Epidermal melanocyte (primary cell): ENCODE results near the gene ESR1.
A peak's percentile ranks its signal among the peaks of the same experiment; 100 is the strongest.

Experiments
- DNase-seq: peaks from one replicate; pipeline ENCODE4 v3.0.0; 2011; ENCODE audit warnings: low spot score; ENCODE audit not compliant: insufficient read length

The ESR1 gene

DNA sequence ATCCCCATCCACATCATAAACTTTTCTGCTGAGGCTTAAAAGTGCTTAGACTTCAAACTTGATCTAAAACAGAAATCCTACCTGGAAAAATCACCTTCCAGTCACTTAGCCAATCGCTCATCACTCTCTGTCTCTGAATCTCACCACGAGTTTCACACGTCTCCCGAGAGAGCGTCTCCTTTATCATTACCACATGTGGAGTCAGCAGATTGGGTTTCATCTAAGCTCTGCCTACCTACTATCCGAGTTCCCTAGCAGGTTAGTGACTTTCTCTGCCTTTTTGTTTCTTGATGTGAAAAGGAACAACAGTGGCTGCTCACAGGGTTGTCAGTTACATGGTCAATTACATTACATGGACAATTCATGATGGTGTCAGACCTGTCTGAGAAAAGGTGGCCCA is 286.2 kb downstream of the ESR1 start:
- no peak for DNase-seq

DNA sequence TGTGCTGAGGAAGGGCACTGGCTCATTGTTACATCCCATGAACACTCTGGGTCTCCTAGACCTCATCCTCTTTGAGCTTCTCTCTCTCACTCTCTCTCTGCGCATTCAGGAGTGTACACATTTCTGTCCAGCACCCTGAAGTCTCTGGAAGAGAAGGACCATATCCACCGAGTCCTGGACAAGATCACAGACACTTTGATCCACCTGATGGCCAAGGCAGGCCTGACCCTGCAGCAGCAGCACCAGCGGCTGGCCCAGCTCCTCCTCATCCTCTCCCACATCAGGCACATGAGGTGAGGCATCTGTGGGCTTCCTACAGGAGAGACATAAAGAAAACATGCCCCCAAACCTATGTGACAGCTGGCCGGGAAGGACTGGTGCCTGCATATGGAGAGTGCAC is 286.8 kb downstream of the ESR1 start:
- no peak for DNase-seq

DNA sequence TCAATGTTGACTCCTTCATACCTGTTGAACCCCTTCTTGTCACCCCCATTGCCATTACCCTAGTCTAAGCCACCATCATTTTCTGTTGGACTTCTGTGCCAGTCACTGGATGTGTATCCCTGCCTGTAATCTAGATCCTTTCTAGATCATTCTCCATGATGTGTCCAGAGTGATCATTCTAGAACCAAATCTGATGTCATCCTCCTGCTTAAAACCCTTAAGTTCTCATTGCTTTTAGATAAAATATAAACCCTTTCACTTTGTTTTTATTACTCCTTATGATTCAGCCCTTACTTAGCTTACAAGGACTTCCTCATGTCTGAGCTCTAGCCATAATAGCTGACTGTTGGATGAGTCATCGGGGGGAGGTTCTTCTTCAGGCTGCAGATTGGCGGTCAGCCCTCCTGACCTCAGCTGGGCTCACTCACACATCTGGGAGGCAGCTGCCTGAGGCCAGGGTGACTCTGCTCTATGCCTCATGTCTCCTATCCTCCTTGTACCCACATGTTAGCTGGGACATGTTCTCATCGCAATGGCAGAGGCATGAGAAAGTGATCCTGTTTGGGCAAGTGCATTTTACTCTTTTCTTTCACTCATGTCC is 287.6 kb downstream of the ESR1 start:
- DNase-seq = peak; percentile 73

DNA sequence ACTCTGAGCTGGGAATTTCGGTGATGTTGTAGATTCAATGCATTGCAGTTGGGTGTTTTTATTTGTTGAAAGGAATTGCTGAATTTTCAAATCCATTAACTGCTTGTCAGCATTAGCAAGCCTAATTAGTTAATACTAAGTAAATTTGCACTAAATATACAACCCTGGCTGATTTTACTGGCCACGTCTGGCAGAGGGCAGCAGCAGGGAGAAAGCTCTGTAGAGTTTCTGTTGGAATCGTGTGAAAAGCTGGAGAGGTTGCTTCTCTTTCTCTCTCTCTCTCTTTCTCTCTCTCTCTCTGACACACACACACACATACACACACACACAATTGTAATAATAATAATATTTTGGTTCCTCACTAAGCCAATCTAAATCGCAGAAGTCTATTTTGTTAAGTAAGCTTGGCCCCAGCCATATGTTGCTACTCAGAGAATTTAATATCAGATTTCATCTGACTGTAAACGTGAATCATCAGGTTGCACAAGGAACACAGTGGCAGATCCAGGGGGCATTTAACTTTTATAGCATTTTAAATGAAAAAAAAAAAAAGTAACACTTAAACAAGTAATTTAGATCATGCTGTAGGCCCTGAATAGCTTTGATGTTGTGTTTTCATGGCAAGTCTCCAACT is 289.5 kb downstream of the ESR1 start:
- DNase-seq = no peak

DNA sequence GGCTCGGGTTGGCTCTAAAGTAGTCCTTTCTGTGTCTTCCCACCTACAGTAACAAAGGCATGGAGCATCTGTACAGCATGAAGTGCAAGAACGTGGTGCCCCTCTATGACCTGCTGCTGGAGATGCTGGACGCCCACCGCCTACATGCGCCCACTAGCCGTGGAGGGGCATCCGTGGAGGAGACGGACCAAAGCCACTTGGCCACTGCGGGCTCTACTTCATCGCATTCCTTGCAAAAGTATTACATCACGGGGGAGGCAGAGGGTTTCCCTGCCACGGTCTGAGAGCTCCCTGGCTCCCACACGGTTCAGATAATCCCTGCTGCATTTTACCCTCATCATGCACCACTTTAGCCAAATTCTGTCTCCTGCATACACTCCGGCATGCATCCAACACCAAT is 291.2 kb downstream of the ESR1 start:
- DNase-seq = no peak

DNA sequence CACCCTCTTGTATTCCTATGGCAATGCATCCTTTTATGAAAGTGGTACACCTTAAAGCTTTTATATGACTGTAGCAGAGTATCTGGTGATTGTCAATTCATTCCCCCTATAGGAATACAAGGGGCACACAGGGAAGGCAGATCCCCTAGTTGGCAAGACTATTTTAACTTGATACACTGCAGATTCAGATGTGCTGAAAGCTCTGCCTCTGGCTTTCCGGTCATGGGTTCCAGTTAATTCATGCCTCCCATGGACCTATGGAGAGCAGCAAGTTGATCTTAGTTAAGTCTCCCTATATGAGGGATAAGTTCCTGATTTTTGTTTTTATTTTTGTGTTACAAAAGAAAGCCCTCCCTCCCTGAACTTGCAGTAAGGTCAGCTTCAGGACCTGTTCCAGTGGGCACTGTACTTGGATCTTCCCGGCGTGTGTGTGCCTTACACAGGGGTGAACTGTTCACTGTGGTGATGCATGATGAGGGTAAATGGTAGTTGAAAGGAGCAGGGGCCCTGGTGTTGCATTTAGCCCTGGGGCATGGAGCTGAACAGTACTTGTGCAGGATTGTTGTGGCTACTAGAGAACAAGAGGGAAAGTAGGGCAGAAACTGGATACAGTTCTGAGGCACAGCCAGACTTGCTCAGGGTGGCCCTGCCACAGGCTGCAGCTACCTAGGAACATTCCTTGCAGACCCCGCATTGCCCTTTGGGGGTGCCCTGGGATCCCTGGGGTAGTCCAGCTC is 292.1 kb downstream of the ESR1 start:
- DNase-seq = no peak

DNA sequence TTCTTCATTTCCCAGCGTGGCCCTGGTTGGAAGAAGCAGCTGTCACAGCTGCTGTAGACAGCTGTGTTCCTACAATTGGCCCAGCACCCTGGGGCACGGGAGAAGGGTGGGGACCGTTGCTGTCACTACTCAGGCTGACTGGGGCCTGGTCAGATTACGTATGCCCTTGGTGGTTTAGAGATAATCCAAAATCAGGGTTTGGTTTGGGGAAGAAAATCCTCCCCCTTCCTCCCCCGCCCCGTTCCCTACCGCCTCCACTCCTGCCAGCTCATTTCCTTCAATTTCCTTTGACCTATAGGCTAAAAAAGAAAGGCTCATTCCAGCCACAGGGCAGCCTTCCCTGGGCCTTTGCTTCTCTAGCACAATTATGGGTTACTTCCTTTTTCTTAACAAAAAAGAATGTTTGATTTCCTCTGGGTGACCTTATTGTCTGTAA is 292.7 kb downstream of the ESR1 start:
- no peak for DNase-seq

DNA sequence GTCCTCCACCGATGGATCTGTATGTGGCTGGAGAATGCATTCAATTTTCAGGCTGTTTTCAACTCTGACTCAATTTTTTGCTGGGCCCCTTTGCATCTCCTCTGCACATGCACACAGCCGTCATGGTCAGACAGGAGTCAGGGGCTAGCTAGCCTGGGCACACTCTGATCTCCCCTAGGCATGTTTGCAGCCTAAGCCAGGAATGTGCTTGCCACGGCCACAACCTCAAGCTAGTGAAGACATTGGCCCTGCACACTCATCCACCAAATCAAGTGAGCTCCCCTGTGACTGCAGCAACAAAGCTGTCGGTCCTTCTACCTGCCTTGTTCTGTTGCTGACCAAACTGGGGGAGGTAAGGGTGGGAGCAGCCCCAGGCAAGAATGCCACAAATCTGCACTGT is 300.5 kb downstream of the ESR1 start:
- no peak for DNase-seq

DNA sequence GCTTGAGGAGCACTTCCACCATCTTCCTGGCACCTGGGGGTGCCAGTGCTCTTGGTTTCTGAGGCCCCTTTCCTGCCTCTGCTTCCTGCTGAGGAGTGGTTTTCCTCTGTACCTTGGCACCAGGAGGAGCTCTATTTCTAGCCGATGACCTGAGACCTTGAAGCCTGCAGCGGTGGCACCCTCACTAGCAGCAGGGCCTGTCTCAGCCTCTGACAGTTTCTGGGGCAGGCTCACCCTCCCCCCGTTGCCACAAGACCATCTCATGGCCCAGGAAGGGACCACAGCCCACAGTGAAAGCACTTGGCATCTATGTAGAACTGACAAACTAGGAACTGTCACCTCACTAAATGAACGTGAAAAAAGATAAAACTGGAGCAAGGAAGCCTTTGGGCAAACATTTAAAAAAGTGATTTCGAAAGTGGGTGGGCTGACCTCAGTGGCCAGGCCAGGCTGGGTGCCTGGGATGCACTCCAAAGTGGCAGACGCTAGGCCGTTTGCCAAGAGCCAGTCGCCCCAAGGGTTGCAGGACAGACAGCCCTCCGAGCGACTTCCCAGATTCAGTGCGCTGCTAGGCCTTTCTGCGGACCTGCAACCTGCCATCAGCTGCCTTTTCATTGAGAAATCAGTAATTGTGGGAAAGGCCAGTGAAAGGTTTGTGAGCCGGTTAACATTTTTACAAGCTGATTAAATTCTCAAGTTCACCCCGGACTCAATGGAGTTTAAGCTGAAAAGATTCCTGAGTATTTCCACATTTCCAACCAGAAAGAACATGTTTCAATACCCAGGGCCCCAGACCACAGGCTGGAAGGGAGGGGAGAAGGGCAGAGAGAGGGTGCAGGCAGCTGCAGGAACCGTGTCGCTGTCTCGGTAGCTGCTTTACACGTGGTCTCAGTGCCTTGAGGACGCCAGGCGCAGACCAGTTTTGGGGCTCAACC is 303.7 kb downstream of the ESR1 start:
- no peak for DNase-seq

DNA sequence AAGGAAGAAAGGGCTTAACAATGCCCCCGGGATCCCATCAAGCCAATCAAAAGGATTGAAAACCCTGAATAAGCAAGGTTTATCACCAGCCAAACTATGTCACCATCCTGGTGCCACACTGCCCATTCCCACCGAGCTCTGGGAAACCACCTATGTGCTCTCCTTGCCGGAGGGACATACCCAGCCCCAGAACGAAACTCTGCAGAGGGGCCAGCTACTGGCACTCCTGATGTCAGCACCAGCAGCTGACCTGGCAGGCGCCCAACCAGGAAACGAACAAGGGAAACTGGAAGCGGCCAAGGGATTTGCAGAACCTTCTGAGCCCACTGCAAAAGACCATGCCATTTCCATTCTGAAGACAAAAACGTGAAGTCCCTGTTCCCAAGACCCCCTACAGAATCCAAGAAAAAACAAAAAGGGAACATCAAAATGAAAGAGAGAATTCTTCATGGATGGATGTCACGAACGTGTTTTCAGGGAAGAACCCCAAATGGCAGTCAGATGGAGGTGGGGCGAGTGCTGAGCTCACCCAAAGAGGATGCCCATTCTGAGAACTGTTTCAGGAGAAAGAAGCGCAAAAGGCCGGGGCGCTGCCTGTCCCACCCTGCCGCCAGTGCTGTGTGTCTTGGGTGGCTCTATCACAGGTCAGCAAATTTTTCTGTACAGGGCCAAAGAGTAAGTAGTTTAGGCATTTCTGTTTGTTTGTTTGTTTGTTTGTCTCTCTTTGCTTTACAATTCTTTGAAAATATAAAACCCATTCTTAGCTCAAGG is 305.2 kb downstream of the ESR1 start:
- no peak for DNase-seq

DNA sequence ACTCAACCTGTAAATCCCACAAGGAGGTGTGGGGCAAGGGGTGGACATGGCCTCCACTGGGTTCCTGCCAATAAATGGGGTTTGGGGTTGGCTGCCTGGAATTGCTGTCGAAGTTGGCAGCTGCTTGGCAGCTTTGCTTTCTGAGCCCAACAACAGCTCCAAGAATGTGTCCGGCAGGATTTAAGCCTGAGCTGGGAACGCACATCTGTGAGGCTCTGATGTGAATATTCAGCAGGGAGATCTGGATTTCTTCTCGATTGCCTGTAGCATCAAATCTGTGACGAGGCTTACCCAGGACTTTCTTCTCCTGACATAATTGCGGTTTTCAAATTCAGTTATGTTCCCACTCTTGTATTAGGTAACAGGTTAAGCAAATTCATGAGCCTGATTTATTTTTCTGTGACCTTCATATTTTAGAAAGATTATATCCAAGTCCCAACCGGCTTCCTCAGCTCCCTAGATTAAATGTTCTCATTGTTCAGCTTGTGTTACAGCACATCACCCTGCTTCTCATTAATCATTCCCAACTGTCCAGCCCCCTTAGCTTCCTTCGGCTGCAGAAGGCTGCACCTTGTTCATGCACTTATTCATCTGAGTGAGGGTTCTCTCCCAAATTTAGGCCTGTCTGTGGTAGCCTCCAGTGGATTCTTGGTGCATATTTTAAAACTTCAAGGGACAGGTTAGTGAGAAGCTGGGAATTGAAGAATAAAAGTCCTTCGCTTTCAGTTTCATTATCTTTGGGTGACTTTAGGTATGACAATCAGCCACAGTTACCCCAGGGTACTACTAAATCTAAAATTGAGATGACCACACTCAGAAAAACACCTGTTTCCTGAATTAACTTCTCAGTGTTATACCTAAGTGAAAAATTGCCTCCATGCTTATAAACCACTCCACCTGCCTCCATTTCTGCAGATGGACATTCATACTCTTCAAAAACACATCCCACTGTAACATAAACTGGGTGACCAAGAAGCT is 310.0 kb downstream of the ESR1 start:
- DNase-seq = no peak

DNA sequence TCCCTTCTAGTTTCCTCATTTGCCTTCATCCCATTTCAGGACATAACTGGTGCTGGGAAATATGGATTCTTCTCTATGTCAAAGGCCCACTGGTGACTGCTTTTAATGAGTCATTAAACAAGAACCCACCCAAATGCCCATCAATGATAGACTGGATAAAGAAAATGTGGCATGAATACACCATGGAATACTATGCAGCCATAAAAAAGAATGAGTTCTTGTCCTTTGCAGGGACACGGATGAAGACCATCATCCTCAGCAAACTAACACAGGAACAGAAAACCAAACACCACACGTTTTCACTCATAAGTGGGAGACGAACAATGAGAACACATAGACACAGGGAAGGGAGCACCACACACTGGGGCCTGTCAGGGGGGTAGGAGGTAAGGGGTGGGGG is 310.7 kb downstream of the ESR1 start:
- no peak for DNase-seq

DNA sequence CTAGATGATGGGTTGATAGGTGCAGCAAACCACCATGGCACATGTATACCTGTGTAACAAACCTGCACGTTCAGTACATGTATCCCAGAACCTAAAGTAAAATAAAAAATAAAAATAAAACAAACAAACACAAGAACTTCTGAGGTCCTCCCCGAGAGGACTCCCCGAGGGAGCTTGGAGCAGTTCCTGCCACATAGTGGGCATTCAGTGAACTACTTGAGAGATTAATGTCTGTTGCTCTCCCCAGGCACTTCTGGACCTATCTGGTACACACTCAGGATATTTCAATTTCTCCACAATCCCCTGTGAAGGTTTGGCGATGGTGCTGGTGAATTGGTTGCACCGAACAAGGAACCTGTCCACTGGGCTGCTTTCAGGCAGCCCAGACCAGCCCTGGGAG is 311.2 kb downstream of the ESR1 start:
- no peak for DNase-seq

DNA sequence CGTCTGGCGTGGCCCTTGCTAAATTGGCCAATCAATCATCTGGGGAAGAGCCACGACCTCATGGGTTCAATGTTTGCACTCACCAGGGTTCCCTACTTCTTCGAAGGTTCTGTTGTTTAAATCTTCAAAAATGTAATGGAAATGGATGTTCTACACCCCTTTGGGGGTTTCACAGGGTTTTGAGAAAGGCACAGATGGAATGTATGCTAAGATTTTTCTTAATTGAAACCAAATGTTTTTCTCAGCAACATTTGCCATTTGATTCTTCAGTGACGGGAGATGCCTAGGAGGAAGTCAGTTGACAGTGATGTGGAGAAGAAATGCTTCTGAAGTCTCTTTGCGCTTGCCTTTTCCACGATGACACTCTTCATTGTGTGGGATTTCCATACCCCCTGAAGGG is 312.3 kb downstream of the ESR1 start:
- DNase-seq = no peak

DNA sequence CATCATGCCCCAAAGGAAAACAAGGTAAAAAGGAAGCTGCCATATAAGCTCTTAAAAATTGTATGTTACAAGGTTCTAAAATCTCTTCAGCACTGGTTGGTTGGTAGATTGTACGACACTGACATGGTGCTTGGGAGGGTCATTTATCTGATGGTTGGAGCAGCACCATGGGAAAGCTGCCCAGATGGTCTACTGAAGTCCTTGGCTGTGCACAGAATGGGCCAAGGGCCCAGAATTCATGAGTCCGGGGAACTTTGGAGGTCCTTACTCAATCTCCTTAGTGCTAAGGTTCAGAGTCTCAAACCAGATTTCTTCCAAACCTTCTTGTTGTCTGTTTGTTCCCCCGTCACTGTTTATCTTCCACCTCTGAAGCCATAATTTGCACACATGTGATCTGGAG is 314.4 kb downstream of the ESR1 start:
- no peak for DNase-seq

DNA sequence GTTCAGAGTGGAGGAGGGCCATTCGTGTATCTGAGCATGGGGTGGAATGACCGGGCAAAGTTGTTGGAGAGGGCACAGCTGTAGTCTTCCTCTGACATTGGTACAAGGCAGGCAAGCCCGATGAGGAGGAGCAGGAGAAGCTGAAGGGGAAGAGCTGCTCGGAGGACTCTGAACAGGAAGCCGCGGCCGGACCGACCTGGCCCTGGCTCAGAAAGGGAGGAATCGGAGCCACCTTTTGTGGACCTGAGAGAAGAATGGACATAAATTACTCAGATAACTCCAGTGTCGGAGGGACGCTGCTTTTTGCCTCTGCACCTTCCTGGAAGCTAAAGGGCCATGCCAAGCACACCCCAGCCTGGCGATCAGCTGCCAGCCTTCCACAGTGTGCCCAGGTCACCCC is 315.0 kb downstream of the ESR1 start:
- no peak for DNase-seq

DNA sequence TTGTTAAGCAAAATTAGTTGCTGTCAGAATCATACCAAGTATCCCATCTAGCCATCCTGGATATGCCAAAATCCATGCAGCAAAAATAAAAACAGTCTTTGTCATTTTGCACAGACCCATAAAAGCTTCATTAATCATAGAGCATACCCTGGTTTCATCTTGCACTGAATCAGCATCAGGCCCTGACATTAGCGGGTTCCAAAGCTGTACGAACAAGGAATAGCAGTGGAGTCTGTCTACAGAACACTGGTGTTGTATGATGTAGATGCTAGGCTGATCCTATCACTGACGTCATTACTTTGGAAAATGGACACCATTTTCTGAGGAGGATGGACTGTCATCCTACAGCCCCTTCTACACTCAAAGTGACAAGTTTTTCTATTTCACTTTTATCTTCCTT is 315.6 kb downstream of the ESR1 start:
- no peak for DNase-seq

DNA sequence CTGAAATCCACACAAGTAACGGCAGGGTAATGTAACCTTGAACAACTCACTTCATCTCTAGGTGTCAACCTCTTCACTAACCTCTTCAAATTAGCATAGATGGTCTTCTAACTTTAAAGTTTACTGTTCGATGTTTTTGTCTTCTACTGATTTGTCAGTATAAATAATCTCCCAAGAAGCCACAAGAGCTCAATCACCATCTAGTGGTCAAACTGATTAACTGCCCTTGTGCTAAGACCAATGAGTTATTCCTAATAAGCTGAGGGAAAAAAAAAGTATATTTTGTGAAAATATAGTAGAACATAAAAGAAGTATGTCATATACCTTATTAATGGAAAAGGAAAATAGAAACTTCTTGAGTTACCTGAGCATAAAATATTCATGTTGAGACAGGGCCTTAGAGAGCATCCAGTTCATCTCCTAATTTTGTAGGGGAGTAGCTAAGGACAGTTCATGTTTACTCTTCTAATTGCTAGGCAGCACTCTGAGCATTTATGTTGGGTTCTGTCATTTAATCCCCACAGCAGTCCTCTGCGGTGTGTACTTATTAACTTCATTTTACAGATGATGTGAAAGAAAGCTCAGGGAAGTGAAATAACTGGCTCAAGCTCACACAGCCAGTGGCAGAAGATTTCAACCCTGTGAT is 317.1 kb downstream of the ESR1 start:
- DNase-seq = peak; percentile 71

DNA sequence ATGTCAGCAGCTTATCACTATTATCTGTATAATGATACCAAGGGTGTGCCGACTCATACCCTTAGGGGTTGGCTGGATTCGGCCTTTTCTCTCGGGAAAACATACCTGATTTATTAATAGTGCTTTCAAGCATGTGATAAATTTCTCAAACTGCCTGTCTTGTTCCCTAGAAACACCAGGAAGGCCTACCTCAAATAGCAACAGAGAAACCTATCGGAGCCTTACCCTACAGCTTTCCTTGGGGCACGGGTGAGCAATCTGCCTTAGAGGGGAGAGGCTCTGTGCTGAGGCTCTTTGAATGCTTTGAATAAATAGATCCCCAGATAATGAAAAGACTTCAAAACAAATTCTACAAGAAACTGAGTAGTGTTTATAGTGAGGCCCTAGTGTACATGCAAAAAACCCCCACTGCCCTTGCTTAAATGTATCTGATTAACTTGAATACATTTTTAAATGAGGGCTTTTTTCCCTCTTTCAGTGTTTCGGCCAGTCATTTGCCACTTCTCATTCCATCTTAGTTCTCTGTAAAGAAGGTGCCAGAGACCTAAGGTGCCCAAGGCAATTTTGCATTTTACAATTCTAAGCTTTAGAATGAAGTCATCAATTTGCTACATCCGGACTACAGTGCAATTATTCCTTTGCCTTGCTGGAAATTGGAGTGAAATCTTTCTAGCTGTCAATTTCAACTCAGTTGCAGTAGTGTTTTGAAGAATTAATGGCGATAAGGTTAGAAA is 320.1 kb downstream of the ESR1 start:
- no peak for DNase-seq
